H9 (cell line): Measurements from ENCODE around the gene SLC25A27. TPM values are rescaled to one million over a fixed set of nuclear protein-coding genes. Genes with fewer than 3 reads are reported as not detected.

Experiments used
- DNase-seq: peaks from one replicate; pipeline ENCODE4 v3.0.0-alpha.2; 2017
- H2AFZ ChIP-seq: one replicate; pipeline ENCODE4 v1.6.1; 2013; ENCODE audit warnings: mild to moderate bottlenecking, low read length, control low read depth, moderate library complexity
- H2AK5ac ChIP-seq: 2 replicates; pipeline ENCODE4 v1.6.1; 2013; ENCODE audit warnings: low read length, control low read depth, mixed read lengths; ENCODE audit not compliant: insufficient read length
- H2BK120ac ChIP-seq: one replicate; pipeline ENCODE4 v1.6.1; 2013; ENCODE audit warnings: low read depth, mild to moderate bottlenecking, low read length, control low read depth, inconsistent platforms; ENCODE audit not compliant: poor library complexity, severe bottlenecking
- H2BK12ac ChIP-seq: 2 replicates; pipeline ENCODE4 v1.6.1; 2013; ENCODE audit warnings: low read length, control low read depth, mixed read lengths, low read depth; ENCODE audit not compliant: insufficient read length
- H2BK15ac ChIP-seq: 2 replicates; pipeline ENCODE4 v1.6.1; 2013; ENCODE audit warnings: low read depth, low read length, control low read depth
- H2BK20ac ChIP-seq: one replicate; pipeline ENCODE4 v1.6.1; 2013; ENCODE audit warnings: low read depth, mild to moderate bottlenecking, low read length, control low read depth, inconsistent platforms; ENCODE audit not compliant: poor library complexity, severe bottlenecking
- H2BK5ac ChIP-seq: 2 replicates; pipeline ENCODE4 v1.6.1; 2013; ENCODE audit warnings: low read length, control low read depth, mixed read lengths; ENCODE audit not compliant: insufficient read length
- H3K14ac ChIP-seq: 2 replicates; pipeline ENCODE4 v1.6.1; 2013; ENCODE audit warnings: low read length, control low read depth; ENCODE audit not compliant: insufficient read depth
- H3K18ac ChIP-seq: 2 replicates; pipeline ENCODE4 v1.6.1; 2013; ENCODE audit warnings: low read depth, mild to moderate bottlenecking, mixed read lengths, low read length, control low read depth; ENCODE audit not compliant: insufficient read length
- H3K23ac ChIP-seq: 2 replicates; pipeline ENCODE4 v1.6.1; 2013; ENCODE audit warnings: low read length, control low read depth, mixed read lengths, low read depth; ENCODE audit not compliant: insufficient read length
- H3K23me2 ChIP-seq: 2 replicates; pipeline ENCODE4 v1.6.1; 2013; ENCODE audit warnings: low read depth, mild to moderate bottlenecking, mixed read lengths, low read length, control low read depth; ENCODE audit not compliant: insufficient read length, poor library complexity, severe bottlenecking
- H3K27ac ChIP-seq: 2 replicates; pipeline ENCODE4 v1.5.1; 2013; ENCODE audit warnings: low read length, control low read depth, mixed read lengths, low read depth; ENCODE audit not compliant: insufficient read length
- H3K27me3 ChIP-seq: 2 replicates; pipeline ENCODE4 v1.6.1; 2013; ENCODE audit warnings: low read length, control low read depth, inconsistent platforms; ENCODE audit not compliant: insufficient read depth
- H3K4ac ChIP-seq: 2 replicates; pipeline ENCODE4 v1.6.1; 2013; ENCODE audit warnings: low read depth, mild to moderate bottlenecking, control low read depth, inconsistent platforms, low read length, moderate library complexity
- H3K4me1 ChIP-seq: 2 replicates; pipeline ENCODE4 v1.6.1; 2013; ENCODE audit warnings: low read length, control low read depth, inconsistent platforms; ENCODE audit not compliant: insufficient read depth
- H3K4me2 ChIP-seq: 2 replicates; pipeline ENCODE4 v1.6.1; 2013; ENCODE audit warnings: low read length, control low read depth, mixed read lengths; ENCODE audit not compliant: insufficient read length, insufficient read depth
- H3K56ac ChIP-seq: 2 replicates; pipeline ENCODE4 v1.6.1; 2013; ENCODE audit warnings: low read depth, mild to moderate bottlenecking, mixed read lengths, low read length, control low read depth; ENCODE audit not compliant: insufficient read length
- H3K79me1 ChIP-seq: 2 replicates; pipeline ENCODE4 v1.6.1; 2013; ENCODE audit warnings: low read depth, mild to moderate bottlenecking, moderate library complexity, low read length, control low read depth, inconsistent platforms; ENCODE audit not compliant: insufficient read depth, poor library complexity, severe bottlenecking
- H3K79me2 ChIP-seq: 2 replicates; pipeline ENCODE4 v1.6.1; 2013; ENCODE audit warnings: low read length, control low read depth, inconsistent platforms; ENCODE audit not compliant: insufficient read depth
- H3K9ac ChIP-seq: 2 replicates; pipeline ENCODE4 v1.6.1; 2013; ENCODE audit warnings: low read length, control low read depth, mixed read lengths; ENCODE audit not compliant: insufficient read length; ENCODE audit errors: extremely low read depth
- H3K9me3 ChIP-seq: one replicate; pipeline ENCODE4 v1.6.1; 2013; ENCODE audit warnings: low read depth, low read length, inconsistent platforms; ENCODE audit not compliant: control insufficient read depth
- H3T11ph ChIP-seq: one replicate; pipeline ENCODE4 v1.6.1; 2013; ENCODE audit warnings: mild to moderate bottlenecking, low read length, control low read depth, inconsistent platforms
- H4K20me1 ChIP-seq: one replicate; pipeline ENCODE4 v1.6.1; 2013; ENCODE audit not compliant: control insufficient read depth, insufficient read length, insufficient read depth
- H4K5ac ChIP-seq: 2 replicates; pipeline ENCODE4 v1.6.1; 2013; ENCODE audit warnings: low read depth, mild to moderate bottlenecking, mixed read lengths, low read length, control low read depth; ENCODE audit not compliant: insufficient read length
- H4K8ac ChIP-seq: replicated peaks from 2 replicates; pipeline ENCODE4 v1.6.1; 2013; ENCODE audit warnings: low read length, control low read depth, mixed read lengths, low read depth; ENCODE audit not compliant: insufficient read length
- H4K91ac ChIP-seq: 2 replicates; pipeline ENCODE4 v1.6.1; 2013; ENCODE audit warnings: low read depth, mild to moderate bottlenecking, moderate library complexity, mixed read lengths, low read length, control low read depth; ENCODE audit not compliant: insufficient read length
- H3K27ac Mint-ChIP-seq, 3 experiments: 2 replicates in 2 of 3; 3 replicates in 1 of 3; pipeline ENCODE4 v1.8.0; 2020 to 2021; ENCODE audit warnings: mixed read lengths in 3 of 3, mild to moderate bottlenecking in 1 of 3, moderate library complexity in 1 of 3
- H3K27me3 Mint-ChIP-seq: 2 replicates; pipeline ENCODE4 v1.8.0; 2021; ENCODE audit warnings: low read depth, mild to moderate bottlenecking, moderate library complexity, mixed read lengths
- H3K36me3 Mint-ChIP-seq, 3 experiments: 2 replicates in 2 of 3; 3 replicates in 1 of 3; pipeline ENCODE4 v1.8.0; 2020 to 2021; ENCODE audit warnings: low read depth in 3 of 3, mixed read lengths in 3 of 3; ENCODE audit not compliant: insufficient read depth in 1 of 3
- H3K4me1 Mint-ChIP-seq, 2 experiments: 2 replicates each; pipeline ENCODE4 v1.8.0; 2020; ENCODE audit warnings: mixed read lengths in 2 of 2
- H3K4me3 Mint-ChIP-seq, 2 experiments: 2 replicates in 1 of 2; 3 replicates in 1 of 2; pipeline ENCODE4 v1.8.0; 2020 to 2021; ENCODE audit warnings: mild to moderate bottlenecking in 2 of 2, mixed read lengths in 2 of 2, moderate library complexity in 1 of 2
- H3K9me3 Mint-ChIP-seq, 2 experiments: 2 replicates in 1 of 2; 3 replicates in 1 of 2; pipeline ENCODE4 v1.8.0; 2020; ENCODE audit warnings: mild to moderate bottlenecking in 2 of 2, mixed read lengths in 2 of 2, moderate library complexity in 1 of 2
- WGBS: extraction: QIAGEN DNeasy Blood & Tissue Kit; methylation state at CpG from one replicate; pipeline ENCODE4 v1.1.7; 2013; ENCODE audit warnings: missing lambda C conversion rate, low lambda C conversion rate, mixed read lengths; ENCODE audit not compliant: insufficient read length; ENCODE audit errors: extremely low coverage; 5-methylcytosine and 5-hydroxymethylcytosine counted together
- total RNA-seq: library from RNA; stranded (reverse); gene quantifications from 2 replicates; pipeline ENCODE4 v1.2.1, GENCODE V29; 2021
- TF ChIP-seq, protein P1 (sequence below): fragments of 200-600 bp; sonication (generic); conservative IDR thresholded peaks from 3 replicates; pipeline ENCODE4 v1.8.0; 2021; ENCODE audit warnings: antibody characterized with exemption, mild to moderate bottlenecking

The SLC25A27 gene
- total RNA-seq, 1 experiment from 2014 or later = 5.1 TPM

DNA sequence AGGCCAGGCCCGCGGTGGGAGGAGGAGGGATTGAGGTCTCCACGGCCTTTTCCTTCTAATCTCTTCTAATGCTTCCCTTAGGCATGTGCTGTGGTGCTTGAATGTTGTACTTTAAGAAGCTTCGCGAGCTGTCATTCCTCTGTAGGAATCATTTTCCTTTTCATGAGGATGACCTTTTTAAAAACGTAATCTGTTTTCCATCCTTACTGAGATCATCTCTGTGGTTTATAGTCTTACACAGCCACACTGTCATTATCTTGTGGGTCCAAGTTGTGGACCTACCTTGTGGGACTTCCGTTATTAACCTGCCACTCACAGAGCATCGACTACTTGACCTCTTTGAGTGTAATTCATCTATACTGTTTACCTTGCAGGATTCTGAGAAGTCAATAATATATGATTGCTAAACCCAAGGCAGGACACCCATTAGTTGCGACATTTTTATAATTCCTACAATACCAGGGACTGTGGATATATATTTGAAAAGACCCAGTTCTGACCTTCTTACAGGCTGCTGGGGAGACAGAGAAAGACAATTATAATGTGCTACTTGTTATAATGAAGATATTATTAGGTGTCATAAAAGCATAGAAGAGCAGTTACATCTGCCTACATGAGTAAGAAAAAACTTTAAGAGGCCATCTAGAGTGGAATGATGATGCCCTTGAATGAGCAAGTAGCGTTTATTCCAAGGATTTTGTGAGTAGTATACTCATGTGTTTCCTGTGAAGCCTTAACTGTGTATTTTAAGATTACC lies 842 bp downstream of the SLC25A27 start:
- H2AFZ ChIP-seq = no peak overlapping the region
- no peak overlapping the region for H3K56ac ChIP-seq
- no peaks in the 10 kb centered on the region; a peak in 1 of 7 replicates for H3K36me3 Mint-ChIP-seq
- H2AK5ac ChIP-seq = no peak overlapping the region
- H4K91ac ChIP-seq = no peak overlapping the region
- no peak overlapping the region for H4K5ac ChIP-seq
- H4K20me1 ChIP-seq = no peaks in the 10 kb centered on the region
- H4K8ac ChIP-seq = no peak overlapping the region
- H3K23me2 ChIP-seq = no peaks in the 10 kb centered on the region
- H3K23ac ChIP-seq = no peak overlapping the region
- H3K27me3 Mint-ChIP-seq = peaks cover 20% of the 10 kb centered on the region
- no CpG with 5 or more reads among the region's 10 CpGs for WGBS
- H2BK15ac ChIP-seq = no peak overlapping the region
- H3K79me2 ChIP-seq = no peaks in the 10 kb centered on the region
- no peak overlapping the region for H3K18ac ChIP-seq
- no peaks in the 10 kb centered on the region for H3K79me1 ChIP-seq
- H3K9me3 ChIP-seq = no peaks in the 10 kb centered on the region
- peaks cover 12 to 24% of the 10 kb centered on the region in 2 experiments for H3K4me1 Mint-ChIP-seq
- no peak overlapping the region for H2BK120ac ChIP-seq
- no peak overlapping the region for H2BK20ac ChIP-seq
- no peak overlapping the region for H3K9ac ChIP-seq
- H3K4me2 ChIP-seq = peak overlapping the region; percentile 53
- no peak overlapping the region; the same call in 1 of the 2 replicates for H3K14ac ChIP-seq
- H3T11ph ChIP-seq = no peak overlapping the region
- H3K27ac ChIP-seq = no peak overlapping the region
- DNase-seq = no peak
- no peak overlapping the region for H3K4ac ChIP-seq
- H3K4me3 Mint-ChIP-seq = peak overlapping the region; percentile 82 to 89
- no peak overlapping the region for H2BK5ac ChIP-seq
- TF ChIP-seq, protein P1, sequence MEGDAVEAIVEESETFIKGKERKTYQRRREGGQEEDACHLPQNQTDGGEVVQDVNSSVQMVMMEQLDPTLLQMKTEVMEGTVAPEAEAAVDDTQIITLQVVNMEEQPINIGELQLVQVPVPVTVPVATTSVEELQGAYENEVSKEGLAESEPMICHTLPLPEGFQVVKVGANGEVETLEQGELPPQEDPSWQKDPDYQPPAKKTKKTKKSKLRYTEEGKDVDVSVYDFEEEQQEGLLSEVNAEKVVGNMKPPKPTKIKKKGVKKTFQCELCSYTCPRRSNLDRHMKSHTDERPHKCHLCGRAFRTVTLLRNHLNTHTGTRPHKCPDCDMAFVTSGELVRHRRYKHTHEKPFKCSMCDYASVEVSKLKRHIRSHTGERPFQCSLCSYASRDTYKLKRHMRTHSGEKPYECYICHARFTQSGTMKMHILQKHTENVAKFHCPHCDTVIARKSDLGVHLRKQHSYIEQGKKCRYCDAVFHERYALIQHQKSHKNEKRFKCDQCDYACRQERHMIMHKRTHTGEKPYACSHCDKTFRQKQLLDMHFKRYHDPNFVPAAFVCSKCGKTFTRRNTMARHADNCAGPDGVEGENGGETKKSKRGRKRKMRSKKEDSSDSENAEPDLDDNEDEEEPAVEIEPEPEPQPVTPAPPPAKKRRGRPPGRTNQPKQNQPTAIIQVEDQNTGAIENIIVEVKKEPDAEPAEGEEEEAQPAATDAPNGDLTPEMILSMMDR = no peak
- H3K4me1 ChIP-seq = no peaks in the 10 kb centered on the region
- no peak overlapping the region for H3K27ac Mint-ChIP-seq
- H3K9me3 Mint-ChIP-seq = no peaks in the 10 kb centered on the region
- no peaks in the 10 kb centered on the region; the same call in 1 of the 2 replicates for H3K27me3 ChIP-seq
- H2BK12ac ChIP-seq = no peak overlapping the region
